ENCODE results near the gene TAF4. TPM values are rescaled to one million over a fixed set of nuclear protein-coding genes. Genes with fewer than 3 reads are reported as not detected.

The TAF4 gene
- total RNA-seq, 4 donors from 2014 or later = 12.0 to 19.9 (median 16.2) TPM

DNA sequence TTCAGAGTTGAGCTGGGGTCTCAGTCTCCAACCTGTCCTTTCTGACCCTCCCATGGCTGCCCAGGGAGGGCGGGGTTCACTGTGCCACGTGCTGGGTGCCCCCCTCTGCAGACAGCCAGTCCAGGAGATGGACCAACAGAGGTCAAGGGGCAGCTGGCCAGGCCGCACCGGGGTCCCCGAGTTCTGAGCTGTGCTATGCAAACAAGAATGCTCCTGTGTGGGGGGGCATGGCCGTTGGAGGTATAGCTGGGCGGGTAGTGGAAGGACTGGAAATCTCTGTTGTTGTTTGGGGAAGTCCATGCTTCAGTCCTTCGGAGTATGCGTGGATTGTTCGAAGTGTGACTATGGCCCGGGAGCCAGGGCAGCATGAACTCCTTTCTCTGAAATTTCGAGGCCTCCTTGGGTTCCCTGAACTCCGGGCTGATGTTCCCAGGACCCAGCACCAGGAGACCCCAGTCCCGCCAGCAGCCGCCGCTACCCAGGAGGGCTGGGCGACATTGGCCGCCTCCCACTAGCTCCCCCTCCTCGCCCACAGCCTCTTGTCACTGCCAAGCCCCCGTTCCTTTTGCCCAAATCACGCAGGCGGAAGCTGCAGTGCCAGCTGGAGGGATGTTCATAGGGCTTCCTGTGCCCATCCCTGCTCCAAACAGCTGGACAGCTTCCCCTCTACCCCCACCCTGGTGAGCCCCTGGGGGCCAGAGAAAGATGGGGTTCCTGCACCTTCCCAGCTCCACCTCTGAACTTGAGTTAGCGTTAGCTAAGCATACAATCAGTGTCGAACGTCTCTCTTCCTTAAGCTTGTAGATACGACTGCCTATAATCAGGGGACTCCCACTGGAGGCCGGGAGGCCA, 126.6 kb downstream of the TAF4 start:
- 75% methylated on average over 22 of the region's 27 CpGs for WGBS

DNA sequence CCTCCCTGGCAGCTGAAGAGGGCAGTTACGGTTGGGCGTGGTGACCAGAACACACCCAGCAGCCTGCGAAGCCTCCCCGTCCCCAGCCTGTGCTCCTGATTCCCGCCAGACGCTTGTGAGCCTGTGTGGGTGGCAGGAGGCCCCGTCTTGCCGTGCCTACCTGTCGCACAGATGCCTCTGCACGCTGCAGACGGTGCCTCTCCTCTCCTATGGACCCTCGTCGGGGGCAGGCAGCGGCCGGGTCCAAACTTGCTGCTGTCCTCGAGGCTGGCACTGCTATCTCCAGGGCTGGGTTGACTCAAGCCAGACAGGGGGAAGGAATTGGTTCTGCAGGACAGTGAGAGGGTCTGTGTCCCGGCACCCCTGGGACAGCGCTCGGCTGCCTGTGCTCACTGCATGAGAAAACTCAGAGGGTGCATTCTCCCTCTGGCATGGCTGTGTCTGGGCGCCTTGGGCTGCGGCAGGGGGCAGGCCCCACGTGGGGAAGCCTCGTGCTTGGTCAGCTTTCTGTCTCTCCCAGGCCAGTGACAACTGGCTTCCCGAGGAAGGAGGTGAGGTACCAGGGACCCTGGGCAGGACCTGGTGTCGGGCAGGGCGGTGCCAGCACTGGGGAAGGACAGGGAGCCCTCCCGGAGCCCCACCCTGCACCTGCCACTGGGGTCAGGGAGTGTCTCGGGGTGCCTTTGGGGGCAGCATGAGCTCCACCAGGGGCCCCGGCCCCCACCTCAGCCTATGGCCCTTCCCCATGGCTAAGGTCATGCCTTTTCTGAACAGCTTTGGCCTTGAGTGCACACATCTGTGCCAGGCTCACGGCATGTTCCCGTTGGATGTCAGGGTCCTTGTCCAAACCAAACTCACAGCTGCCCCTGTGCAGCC, 127.5 kb downstream of the TAF4 start:
- no peak overlapping the region for H3K4me3 ChIP-seq
- H3K9me3 ChIP-seq = no peaks in the 10 kb centered on the region
- no peak overlapping the region for H3K27ac ChIP-seq (replicated peaks in 1 of 4)
- H3K36me3 ChIP-seq = no peaks in the 10 kb centered on the region
- TF ChIP-seq, protein P1, sequence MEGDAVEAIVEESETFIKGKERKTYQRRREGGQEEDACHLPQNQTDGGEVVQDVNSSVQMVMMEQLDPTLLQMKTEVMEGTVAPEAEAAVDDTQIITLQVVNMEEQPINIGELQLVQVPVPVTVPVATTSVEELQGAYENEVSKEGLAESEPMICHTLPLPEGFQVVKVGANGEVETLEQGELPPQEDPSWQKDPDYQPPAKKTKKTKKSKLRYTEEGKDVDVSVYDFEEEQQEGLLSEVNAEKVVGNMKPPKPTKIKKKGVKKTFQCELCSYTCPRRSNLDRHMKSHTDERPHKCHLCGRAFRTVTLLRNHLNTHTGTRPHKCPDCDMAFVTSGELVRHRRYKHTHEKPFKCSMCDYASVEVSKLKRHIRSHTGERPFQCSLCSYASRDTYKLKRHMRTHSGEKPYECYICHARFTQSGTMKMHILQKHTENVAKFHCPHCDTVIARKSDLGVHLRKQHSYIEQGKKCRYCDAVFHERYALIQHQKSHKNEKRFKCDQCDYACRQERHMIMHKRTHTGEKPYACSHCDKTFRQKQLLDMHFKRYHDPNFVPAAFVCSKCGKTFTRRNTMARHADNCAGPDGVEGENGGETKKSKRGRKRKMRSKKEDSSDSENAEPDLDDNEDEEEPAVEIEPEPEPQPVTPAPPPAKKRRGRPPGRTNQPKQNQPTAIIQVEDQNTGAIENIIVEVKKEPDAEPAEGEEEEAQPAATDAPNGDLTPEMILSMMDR (IDR thresholded peaks at IDR 0.05) = no peak
- no peak for TF ChIP-seq EP300 (IDR thresholded peaks at IDR 0.05)
- no peak for TF ChIP-seq POLR2AphosphoS5 (IDR thresholded peaks at IDR 0.05)
- no peak for TF ChIP-seq POLR2A (IDR thresholded peaks at IDR 0.05; ENCODE audit: low read depth)
- 91% methylated on average over 4 of the region's 31 CpGs for WGBS
- DNase-seq (ENCODE audit: extremely low spot score) = no peak
- H3K4me1 ChIP-seq = no peaks in the 10 kb centered on the region
- intact Hi-C loops (cut with DNase I) = no loop called here
- H3K27me3 ChIP-seq = peaks cover 0 to 51% (median 0%) of the 10 kb centered on the region in 4 donors

More for the DNA sequence above, 126.6 kb downstream of the TAF4 start:
- Histone ChIP-seq H3K9me3 (no peaks in the 10 kb centered on the region), H3K36me3 (no peaks in the 10 kb centered on the region), H3K27ac (replicated peaks in 1 of 4) (no peak overlapping the region), H3K27me3 (peaks cover 0 to 42% (median 0%) of the 10 kb centered on the region in 4 donors), H3K4me3 (no peak overlapping the region), H3K4me1 (no peaks in the 10 kb centered on the region)
- DNase-seq (ENCODE audit: extremely low spot score) = no peak
- intact Hi-C loops (cut with DNase I) = no loop called here
- TF ChIP-seq POLR2A (IDR thresholded peaks at IDR 0.05; ENCODE audit: low read depth) (no peak), EP300 (IDR thresholded peaks at IDR 0.05) (no peak), POLR2AphosphoS5 (IDR thresholded peaks at IDR 0.05) (no peak)
- TF ChIP-seq, protein P1 (IDR thresholded peaks at IDR 0.05) = no peak

DNA sequence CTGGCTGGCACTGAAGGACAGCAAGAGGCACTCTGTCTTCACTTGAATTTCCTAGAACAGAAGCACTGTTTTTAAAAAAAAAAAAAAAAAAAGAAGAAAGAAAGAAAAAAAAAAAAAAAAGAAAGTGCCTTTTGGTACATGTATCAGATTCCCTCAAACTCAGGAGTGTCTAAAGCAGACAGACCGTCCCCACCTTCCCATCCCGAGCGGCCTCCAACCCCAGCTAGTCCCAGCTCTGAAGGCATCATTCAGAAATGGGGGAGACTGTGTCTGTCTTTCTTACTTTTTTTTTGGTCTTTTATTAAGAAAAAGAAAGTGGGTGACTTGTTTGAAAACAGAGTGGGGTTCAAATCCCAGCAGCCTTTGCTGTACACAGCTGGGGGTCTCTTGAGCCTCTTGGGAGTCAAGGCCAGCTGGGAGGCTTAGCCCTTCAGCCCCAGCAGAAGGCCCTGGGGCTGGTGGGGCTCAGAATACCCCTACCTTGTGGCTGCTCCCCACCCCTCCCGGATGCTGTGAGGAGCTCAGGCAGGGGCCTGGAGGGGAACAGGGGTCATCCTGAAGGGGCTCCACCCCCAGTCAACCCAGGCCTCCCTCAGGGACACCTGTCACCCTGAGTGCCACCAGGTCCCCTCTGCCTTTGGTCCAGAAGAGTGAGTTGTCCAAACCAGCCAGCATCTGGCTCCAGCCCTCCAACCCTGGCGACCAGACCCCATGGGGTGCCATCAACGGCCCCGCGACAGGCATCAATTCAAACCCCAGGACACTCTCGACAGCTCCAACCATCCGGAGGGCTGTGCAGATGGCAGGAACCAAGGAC, 128.3 kb downstream of the TAF4 start:
- WGBS = 68% methylated on average over 5 of the region's 10 CpGs
- H3K9me3 ChIP-seq = no peaks in the 10 kb centered on the region
- peaks cover 0 to 52% (median 0%) of the 10 kb centered on the region in 4 donors for H3K27me3 ChIP-seq
- DNase-seq (ENCODE audit: extremely low spot score) = no peak
- H3K36me3 ChIP-seq = no peaks in the 10 kb centered on the region
- H3K27ac ChIP-seq (replicated peaks in 1 of 4) = no peak overlapping the region
- no peak overlapping the region for H3K4me3 ChIP-seq
- intact Hi-C loops (cut with DNase I) = no loop called here
- no peaks in the 10 kb centered on the region for H3K4me1 ChIP-seq
- TF ChIP-seq EP300 (IDR thresholded peaks at IDR 0.05) (no peak), POLR2AphosphoS5 (IDR thresholded peaks at IDR 0.05) (no peak), POLR2A (IDR thresholded peaks at IDR 0.05; ENCODE audit: low read depth) (no peak)
- TF ChIP-seq, protein P1 (IDR thresholded peaks at IDR 0.05) = no peak

DNA sequence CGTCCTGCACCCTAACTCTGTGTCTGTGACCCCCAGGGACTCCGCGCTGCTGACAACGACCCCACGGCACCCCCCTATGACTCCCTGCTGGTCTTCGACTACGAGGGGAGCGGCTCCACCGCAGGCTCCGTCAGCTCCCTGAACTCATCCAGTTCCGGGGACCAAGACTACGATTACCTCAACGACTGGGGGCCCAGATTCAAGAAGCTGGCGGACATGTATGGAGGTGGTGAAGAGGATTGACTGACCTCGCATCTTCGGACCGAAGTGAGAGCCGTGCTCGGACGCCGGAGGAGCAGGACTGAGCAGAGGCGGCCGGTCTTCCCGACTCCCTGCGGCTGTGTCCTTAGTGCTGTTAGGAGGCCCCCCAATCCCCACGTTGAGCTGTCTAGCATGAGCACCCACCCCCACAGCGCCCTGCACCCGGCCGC, 129.0 kb downstream of the TAF4 start:
- 86% methylated on average over 25 of the region's 29 CpGs for WGBS
- H3K4me3 ChIP-seq = no peak overlapping the region
- intact Hi-C loops (cut with DNase I) = no loop called here
- TF ChIP-seq POLR2A (IDR thresholded peaks at IDR 0.05; ENCODE audit: low read depth) (no peak), POLR2AphosphoS5 (IDR thresholded peaks at IDR 0.05) (no peak), EP300 (IDR thresholded peaks at IDR 0.05) (no peak)
- TF ChIP-seq, protein P1 (IDR thresholded peaks at IDR 0.05) = no peak
- no peaks in the 10 kb centered on the region for H3K36me3 ChIP-seq
- DNase-seq (ENCODE audit: extremely low spot score) = no peak
- no peaks in the 10 kb centered on the region for H3K9me3 ChIP-seq
- H3K27me3 ChIP-seq = peaks cover 0 to 52% (median 0%) of the 10 kb centered on the region in 4 donors
- H3K4me1 ChIP-seq = no peaks in the 10 kb centered on the region
- H3K27ac ChIP-seq (replicated peaks in 1 of 4) = no peak overlapping the region
